ENCODE results near the gene MAPK7.

DNA sequence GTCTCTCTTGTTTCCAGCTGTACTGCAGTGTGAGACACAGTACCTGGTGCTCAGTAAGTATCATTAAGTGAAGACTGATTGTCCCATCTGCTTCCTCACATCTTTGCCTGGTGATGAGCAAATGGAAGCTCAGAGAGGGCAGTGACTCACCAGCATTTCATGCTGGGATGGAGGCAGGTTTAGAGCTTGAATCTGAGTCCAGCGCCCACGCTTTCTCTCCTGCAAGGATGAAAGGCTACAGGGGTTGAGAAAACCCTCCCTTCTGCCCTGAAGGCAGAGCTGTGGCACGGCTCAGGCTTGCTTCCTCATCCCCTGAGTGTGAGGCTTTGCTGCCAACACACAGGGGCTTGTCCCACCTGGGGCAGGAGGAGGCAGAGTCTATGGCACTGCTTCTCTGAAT lies 31.2 kb downstream of the MAPK7 start:
- TF ChIP-seq EZH2 (IDR thresholded peaks at IDR 0.05; ENCODE audit: insufficient read depth, poor library complexity, severe bottlenecking) (no peak), EZH2phosphoT487 (IDR thresholded peaks at IDR 0.05; ENCODE audit: insufficient read depth, low read depth) (no peak)

Data from GM23248 (cell line).